Muscle of arm (tissue), 12 donors: ENCODE results near the gene ZNF423. TPM values are rescaled to one million over a fixed set of nuclear protein-coding genes. Genes with fewer than 3 reads are reported as not detected.
A peak's percentile ranks its signal among the peaks of the same experiment; 100 is the strongest.

Experiments used
- DNase-seq: peaks from one replicate; pipeline ENCODE4 v3.0.0-alpha.2; 2013
- polyA plus RNA-seq, 12 donors: library from polyadenylated mRNA; unstranded; fragments of 120-200 nt; gene quantifications; one replicate each; pipeline ENCODE4 v1.2.1, GENCODE V29; 2013; ENCODE audit not compliant: insufficient read length in 12 of 12

Gene ZNF423
- polyA plus RNA-seq, 12 donors, result 22.6 to 37.5 (median 25.9) TPM; not detected in 1

DNA sequence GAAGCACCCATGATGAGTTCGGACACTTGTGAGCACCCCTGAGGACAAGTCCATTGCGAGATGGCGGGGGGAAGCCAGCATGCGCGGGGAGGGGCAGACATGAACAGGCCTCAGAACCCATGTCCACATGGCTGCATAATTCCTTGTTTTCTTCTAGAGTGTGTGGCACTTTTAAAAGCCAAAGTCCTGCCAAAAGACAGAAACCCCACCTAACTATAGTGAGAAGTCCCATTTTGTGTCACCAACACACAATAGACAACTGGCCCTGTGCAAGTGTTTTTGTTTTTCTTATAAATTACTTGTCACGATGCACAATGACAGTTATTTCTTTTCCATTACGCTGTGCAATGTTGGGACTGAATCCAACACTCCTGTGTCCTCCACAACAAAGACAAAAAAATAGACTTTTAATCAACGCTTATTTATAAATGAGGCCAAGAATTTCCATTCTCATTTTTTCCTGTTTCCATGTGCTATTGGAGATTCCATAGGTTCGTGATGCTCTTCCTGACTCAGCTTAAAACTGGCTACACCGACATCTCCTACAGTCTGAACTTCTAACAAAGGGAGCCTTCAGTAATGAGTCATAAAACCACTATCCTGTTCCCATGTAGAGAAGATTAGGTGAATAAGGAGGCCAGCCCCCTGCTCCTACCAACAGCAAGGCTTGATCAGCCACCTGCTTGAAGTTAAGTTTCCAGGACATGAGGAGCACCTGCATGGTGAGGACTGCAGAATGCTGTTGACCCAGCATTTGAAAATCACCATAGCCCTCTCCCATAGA lies 98.9 kb downstream of the ZNF423 start:
- DNase-seq, result no peak

DNA sequence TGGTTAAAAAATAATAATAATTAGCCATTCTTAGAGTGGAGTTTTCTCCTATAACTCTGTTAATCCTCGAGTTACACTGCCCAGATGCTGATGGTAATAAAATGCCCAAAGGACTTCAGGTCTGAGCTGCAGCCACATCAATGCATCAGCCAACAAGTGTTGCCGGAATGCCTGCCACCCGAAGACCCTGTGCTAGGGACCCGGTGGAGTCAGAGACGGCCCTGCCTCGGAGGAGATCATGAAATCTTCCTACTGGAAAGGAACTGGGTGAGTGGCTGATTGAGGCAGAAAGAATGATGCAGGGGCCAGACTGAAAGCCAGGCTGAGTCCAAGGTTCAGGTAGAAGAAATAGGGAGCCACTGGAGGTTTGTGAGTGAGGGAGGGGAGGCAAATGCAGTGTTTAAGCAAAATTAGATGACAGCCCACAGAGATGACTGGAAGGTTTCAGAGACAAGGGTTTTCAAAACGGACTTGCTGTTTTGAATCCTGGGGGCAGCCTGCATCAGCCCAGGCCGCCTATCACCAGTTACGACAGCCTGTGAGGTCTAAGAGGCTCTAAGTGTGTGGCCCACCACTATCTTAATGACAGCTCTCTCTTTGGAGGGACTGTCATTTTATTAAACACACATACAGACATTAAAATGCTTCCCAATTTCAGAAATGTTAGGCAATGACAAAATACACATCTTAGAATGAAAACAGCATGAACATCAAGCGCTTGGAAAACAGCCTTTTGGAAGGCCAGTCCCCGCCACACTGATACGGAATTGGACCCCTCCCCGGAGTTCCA lies 100.0 kb downstream of the ZNF423 start:
- no peak for DNase-seq

- DNase-seq, result peak; percentile 54
These were observed 100.6 kb downstream of the ZNF423 start for GRCh38 chr16:49755313-49755620.

DNA sequence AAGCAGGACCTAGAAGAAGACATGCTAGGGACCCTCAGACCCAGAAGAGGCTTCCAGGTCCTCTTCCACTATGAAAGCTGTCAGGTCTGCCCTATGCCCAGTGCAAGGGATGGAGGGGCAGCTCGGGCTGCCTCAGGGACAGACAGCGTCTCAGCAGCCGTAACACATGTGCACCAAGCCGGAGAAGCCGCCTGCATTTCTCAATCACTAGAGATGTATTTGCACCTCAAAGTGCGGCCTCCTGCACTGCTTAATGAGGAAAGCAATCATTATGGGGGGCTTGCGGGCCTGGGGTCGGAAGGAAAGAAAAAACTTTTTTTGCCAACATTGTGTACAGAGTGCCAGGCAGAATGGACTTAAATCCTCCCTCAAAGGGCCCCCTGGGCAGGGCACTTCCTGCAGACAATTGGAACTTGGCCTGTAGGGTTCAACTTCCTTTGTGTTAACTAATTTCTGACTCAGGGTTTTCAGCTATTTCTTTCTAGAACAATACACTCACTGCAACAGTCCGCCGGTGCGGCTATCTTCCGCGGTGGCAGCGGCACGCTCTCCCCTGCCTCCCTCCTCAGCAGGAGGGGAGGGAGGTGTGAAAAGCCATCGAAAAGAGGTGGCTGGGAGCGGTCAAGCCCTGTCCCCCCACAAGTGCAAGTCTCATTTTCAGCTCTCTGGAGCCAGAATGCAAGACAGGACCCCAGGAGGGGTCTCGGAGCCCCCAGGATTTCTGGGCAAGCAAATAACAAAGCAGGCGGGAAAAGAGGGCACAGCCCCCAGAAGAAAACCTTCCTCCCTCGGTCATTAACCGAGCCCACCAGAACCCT lies 101.2 kb downstream of the ZNF423 start:
- peak; percentile 24 for DNase-seq

- no peak for DNase-seq
These were observed 105.4 kb downstream of the ZNF423 start for GRCh38 chr16:49750341-49751000.

DNA sequence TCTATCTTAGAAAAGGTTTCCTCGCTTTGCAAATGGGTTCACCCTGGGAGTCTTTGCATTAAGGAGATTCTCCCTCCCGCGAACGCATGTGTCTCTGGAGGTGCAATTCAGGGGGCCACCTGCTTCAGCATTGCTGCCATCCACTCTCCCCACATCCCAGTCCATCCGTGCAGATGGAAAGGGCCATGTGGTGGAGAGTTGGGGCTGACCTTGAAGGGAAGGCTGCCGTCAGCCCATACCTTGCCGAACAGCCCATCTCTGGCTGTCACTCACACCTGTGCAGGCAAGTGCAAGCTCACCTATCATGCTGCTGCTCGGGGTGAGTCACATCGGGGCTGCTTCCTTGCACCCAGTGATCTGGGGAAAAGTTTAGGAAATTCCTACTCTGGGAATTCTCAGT lies 106.1 kb downstream of the ZNF423 start:
- no peak for DNase-seq

DNA sequence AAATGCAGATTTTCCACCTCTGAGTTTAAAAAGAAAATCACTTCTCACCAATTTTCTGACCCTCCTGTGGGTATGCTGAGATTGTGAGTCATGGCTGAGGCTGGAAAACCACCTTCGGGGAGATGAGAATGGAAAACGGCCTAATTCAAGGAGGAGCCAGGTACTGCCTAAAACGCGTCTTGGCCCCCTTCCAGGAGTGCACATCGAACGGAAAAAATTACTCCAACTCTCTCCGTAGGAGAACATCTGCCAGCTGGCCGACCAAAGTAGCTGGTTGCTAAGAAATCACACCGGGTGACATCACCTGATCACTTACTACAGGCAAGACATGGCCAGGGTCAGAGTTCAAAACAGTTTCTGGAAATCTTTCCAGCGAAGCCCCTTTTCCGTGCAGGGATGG lies 107.6 kb downstream of the ZNF423 start:
- DNase-seq, result peak; percentile 86

- no peak for DNase-seq
These were observed 108.3 kb downstream of the ZNF423 start for GRCh38 chr16:49747654-49748053.

- DNase-seq, result no peak
These were observed 109.4 kb downstream of the ZNF423 start for GRCh38 chr16:49746545-49746944.

- DNase-seq, result no peak
These were observed 110.6 kb downstream of the ZNF423 start for GRCh38 chr16:49745311-49745747.

- DNase-seq, result no peak
These were observed 111.4 kb downstream of the ZNF423 start for GRCh38 chr16:49744244-49745220.

DNA sequence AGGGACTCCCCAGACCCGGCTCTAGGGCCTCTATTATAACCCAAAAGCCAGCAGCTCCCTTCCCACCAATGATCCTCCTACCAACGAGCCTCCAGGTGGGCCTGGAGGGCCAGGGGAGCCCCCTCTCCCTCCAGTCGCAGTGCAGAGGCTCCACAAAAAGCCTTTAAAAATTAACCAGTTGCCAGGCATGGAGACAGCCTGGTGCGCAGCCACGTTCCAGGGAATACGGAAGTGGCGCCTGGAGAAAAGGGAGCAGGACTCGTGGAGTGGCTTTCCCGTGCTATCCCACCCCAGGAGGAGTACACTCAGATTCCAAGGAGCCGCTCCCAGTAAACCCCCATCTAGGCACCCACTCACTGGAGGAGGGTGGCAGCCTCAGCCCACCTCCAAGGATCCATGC lies 112.3 kb downstream of the ZNF423 start:
- no peak for DNase-seq

GRCh38 chr16:49743203-49743464 lies 112.8 kb downstream of the ZNF423 start:
- no peak for DNase-seq

DNA sequence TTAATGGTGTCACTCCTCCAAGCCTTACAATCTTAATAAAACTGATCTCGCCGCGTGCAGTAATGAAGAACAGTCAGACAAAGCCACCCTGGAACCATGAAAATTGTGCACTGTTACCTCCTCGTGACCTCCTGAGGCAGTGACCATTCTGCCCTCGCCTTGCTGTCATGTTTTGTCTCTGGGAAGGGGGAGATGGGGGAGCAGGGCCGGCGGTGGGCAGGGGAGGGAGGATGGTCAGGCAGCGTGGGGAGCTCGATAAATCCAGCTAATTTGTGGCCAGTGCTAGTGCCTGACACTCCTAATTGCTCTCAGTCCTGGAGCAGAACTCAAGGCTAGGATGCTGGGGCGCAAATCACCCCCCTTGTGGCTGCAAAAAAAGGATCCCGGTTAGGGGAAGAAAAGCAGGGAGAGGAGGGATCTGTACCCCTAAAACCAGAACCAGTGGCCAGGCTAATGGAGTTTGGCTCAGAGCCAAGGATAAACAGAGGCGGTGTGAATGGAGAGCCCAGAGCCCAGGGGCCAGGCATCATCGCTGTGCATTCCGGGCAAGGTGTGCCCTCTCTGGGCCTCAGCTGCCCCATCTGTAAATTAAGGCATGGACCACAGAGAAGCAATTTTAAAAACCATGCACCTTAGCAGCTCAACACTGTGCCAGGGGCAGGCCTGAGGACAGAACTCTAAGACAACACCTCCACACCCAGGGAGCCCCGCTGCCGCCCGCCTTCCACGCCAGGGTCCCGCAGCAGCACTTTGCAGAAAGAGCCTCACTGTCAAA lies 113.3 kb downstream of the ZNF423 start:
- no peak for DNase-seq

DNA sequence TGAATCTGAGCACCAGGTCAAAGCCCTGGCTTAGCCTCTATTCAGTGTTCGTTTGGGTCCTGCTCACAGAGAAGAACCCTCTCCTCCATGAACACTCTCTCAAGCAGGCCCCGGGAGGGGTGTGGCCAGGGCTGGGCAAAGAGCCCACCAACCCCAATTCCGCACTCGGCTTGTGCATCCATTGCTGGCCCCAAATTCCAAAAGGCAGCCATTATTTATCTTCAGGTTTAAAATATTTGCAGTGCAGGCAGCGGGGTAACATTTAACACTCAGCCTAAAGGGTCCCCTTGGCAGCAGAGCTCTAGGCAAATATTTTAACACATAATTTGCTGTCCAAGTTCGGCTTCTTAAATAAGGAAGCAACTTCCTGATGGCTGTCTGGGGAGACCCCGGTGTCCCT lies 115.7 kb downstream of the ZNF423 start:
- DNase-seq, result peak; percentile 54

GRCh38 chr16:49739381-49739780 lies 116.5 kb downstream of the ZNF423 start:
- no peak for DNase-seq

- no peak for DNase-seq
These were observed 117.1 kb downstream of the ZNF423 start for GRCh38 chr16:49738832-49739231.

DNA sequence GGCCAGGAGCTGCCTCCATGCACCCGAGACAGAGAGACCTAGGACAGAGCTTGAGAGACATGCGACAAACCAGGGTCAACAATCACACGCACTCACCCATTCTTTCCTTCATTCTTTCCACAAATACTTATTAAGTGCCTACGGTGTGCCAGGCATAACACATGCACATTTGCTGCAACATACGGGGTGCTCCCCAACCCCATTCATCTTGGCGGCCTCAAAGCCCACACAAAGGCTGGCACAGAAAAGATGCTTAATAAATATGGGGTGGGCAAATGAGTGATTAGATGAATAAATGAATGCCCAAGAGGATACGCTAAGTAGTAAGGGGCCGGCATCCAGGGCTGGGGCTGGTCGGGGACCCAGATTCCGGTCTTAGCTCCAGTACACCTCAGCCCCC lies 117.9 kb downstream of the ZNF423 start:
- DNase-seq, result no peak

DNA sequence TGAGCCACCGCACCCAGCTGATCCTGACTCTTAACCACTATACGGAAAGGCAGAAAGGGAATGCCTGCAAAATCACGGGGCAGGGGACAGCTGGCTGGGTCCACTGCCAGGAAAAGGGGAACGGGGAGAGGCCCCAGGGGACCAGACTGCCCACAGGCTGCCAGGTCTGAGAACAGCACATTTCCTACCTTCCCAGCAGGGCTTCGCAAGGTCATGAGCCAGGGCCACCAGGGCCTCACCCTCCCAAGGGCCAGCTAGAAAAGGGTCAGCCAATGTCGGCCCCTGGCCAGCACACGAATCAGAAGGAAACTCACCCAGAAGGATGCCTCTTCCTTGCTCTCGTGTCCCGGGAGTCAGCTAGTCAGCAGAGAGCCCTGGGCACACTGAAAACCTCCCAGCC lies 118.4 kb downstream of the ZNF423 start:
- no peak for DNase-seq

DNA sequence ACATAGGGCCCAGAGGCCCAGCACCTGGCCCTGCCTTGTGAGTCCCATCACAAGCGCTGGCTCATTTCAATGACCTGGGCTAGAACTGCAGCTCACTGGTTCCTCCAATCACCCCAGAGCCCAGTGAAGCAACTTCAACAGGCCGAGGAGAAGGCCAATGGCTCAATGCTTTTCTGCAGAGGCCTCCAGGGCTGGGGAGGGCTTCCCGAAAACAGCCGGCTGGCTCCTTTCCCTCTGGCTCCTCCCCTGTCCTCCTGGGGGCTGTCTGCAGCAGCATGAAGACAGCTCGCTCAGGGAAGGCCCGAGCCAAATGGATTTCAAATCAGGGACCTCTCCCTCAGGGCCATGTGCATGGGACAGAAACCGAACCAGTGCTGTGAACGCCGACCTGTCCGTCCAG lies 121.6 kb downstream of the ZNF423 start:
- peak; percentile 71 for DNase-seq
